ENCODE data around the gene ZNF385A.

- no peak for TF ChIP-seq POLR2A (IDR thresholded peaks at IDR 0.05)
- no peak for TF ChIP-seq CTCF (IDR thresholded peaks at IDR 0.05 in 4 of 5, conservative IDR thresholded peaks at IDR 0.05 in 1 of 5)
Measured at GRCh38 chr12:54377007-54377406, 7.5 kb downstream of the ZNF385A start.
